IPS-20b (cell line): ENCODE data around the gene CCL4L2.
"Not testable (repeated sequence)": the region's sequence is repeated elsewhere in the genome, so short reads cannot be mapped to it uniquely, and the experiment has no call there.

Experiments used
- H3K27ac ChIP-seq: one replicate; pipeline ENCODE4 v1.5.1; 2013; ENCODE audit warnings: low read length
- H3K27me3 ChIP-seq: 2 replicates; pipeline ENCODE4 v1.6.1; 2013; ENCODE audit warnings: mild to moderate bottlenecking, low read length, inconsistent platforms; ENCODE audit not compliant: insufficient read depth
- H3K36me3 ChIP-seq: 2 replicates; pipeline ENCODE4 v1.6.1; 2013; ENCODE audit warnings: low read depth, mild to moderate bottlenecking, inconsistent platforms, low read length, moderate library complexity; ENCODE audit not compliant: insufficient read depth
- H3K4me1 ChIP-seq: 2 replicates; pipeline ENCODE4 v1.6.1; 2013; ENCODE audit warnings: mild to moderate bottlenecking, control low read depth, inconsistent platforms, low read length, moderate library complexity; ENCODE audit not compliant: insufficient read depth
- H3K4me3 ChIP-seq: 2 replicates; pipeline ENCODE4 v1.5.1; 2013; ENCODE audit warnings: mild to moderate bottlenecking, low read length, inconsistent platforms
- H3K9ac ChIP-seq: 2 replicates; pipeline ENCODE4 v1.6.1; 2013; ENCODE audit warnings: low read depth, mild to moderate bottlenecking, inconsistent platforms, low read length, moderate library complexity
- H3K9me3 ChIP-seq: 2 replicates; pipeline ENCODE4 v1.6.1; 2013; ENCODE audit warnings: mild to moderate bottlenecking, low read depth, low read length, inconsistent platforms; ENCODE audit not compliant: insufficient read depth

Gene CCL4L2

DNA sequence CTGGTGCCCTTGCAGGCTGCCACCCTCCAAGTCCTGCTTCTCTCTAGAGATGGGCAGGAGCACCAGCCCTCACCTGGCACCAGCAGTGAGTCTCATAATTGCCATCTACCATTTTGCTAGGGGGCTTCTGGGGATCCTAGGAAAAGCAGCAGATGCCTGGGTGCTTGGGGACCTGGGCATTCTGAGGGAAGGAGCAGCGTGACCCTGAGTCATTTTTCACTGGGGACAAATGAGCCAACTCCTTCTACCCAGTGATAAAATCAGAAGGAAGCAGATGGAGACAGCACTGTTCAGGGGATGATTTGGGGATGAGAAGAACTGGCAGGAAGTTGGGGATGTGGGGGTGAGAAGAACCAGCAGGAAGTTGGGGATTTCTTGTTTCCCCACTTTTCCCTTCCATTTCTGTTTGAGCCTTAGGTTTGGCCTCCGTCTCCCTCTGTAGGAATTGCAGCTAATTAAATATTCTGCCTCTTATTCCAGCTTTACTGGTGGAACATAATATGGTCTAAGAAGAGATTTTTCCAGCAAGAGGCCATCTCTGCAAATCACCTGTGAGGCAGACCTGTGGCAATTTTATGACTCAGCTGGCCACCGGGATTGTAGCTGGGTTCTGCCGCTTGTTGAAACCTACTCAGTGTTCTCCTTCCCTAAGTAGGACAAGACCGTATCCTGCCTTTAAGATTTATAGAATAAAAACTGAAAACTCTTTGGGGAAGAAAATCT lies 22.8 kb upstream of the CCL4L2 start:
- not testable (repeated sequence) for H3K36me3 ChIP-seq, H3K9ac ChIP-seq, H3K9me3 ChIP-seq, H3K4me1 ChIP-seq, H3K27ac ChIP-seq, H3K4me3 ChIP-seq
- peaks cover 11% of the 10 kb centered on the region for H3K27me3 ChIP-seq

DNA sequence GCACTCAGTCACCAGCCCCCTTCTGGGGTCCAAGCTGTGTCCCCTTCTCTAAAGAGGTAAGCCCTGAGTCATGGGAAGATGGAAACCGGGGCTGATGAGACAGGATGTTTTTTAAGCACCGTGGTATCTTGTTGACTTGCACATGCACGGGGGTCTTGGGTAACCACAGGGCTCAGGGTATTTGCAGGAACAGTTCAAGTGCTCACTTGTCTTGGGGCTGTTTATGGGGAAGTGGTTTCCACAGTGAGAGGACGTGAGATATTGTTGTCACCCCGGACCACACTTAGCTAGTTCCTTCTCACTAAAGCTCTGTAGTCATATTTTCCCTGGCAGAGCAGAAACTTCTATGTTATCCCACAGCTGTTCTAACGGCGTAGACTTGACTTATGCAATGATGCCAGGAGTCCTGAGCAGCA lies 22.0 kb upstream of the CCL4L2 start:
- no peaks in the 10 kb centered on the region for H3K36me3 ChIP-seq
- no peaks in the 10 kb centered on the region for H3K9me3 ChIP-seq
- no peak overlapping the region for H3K4me3 ChIP-seq
- H3K27me3 ChIP-seq = peaks cover 3% of the 10 kb centered on the region
- H3K4me1 ChIP-seq = no peaks in the 10 kb centered on the region; the same call in 1 of the 2 replicates
- no peak overlapping the region for H3K9ac ChIP-seq
- no peak overlapping the region for H3K27ac ChIP-seq

DNA sequence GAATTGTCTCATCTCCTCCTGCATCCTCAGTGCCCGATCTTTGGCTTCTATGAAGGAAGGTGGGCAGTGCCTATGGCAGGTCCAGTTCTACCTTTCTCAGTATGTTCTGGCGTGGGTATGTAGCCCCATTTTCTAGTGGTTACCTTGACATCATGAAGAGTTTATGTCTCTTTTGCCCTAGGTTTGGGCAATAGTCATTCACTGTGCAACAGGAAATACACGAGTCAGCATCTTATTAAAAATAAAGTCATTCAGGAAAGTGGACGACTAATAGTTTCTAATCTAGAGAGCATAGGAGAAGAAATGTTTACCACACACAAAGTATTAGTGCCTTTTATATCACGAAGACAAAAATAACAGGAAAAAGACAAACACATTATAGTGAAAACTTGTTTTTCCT lies 20.9 kb upstream of the CCL4L2 start:
- not testable (repeated sequence) for H3K9ac ChIP-seq, H3K27ac ChIP-seq, H3K4me1 ChIP-seq, H3K4me3 ChIP-seq, H3K9me3 ChIP-seq, H3K27me3 ChIP-seq, H3K36me3 ChIP-seq

DNA sequence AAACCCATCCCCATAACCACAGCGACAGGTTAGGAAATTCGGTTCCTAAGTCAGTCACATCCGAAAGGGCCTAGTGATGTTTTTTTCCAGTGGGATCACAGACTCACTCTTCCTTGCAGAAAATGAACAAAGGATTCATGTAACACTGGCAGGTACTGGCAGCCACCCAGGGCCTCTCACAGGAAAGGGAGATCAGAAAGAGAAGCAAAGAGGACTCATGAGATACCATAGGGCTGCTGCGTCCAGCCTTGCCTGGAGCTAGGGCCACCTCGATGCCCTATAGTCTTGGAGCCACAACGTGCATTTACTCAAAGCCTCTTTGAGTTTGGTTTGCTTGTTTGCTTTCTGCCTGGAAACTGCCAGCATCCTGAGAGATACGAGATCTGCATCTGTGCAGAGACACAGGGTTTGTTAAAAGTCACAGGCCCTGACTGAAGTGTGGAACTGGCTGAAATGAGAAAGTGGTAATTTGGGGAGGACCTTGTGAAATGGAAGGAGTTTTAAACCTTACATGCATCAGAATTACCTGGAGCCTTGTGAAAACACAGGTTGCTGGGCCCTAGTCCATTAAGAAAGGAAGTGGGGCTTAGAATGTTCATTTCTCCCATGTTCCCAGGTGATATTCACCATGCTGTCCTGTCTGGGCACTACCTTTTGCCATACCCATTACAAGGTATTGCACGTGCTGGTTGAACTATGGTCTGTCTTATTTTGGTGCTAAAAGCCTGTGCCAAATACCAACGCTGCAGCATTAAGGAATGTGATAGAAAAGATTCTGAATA lies 20.1 kb upstream of the CCL4L2 start:
- not testable (repeated sequence) for H3K9me3 ChIP-seq, H3K27me3 ChIP-seq, H3K36me3 ChIP-seq, H3K4me3 ChIP-seq, H3K9ac ChIP-seq, H3K27ac ChIP-seq, H3K4me1 ChIP-seq

DNA sequence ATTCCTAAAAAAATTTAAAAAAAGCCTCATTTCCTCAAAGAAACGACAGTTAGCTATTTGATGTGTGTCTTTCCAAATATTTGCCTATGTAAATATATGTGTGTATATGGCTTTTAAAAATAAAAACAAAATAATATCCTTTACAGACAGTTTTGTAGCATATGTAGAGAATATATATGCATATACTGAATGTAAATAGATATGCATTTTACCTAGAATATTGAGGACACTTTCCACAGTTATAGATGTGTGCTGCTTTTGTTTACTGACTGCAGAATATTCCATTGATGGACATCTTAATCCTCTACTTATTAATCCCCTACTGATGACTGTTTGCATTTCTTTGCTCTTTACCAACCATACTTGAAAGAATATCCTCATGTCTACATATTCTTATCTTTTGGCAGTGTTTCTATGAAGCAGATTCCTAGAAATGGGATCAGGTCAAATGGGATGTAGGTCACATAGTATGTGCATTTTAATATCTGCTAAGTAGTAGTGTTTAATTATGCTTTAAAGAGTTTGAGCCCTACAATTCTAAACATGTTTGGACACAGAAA lies 17.6 kb upstream of the CCL4L2 start:
- H3K4me1 ChIP-seq = no peaks in the 10 kb centered on the region; the same call in 1 of the 2 replicates
- no peaks in the 10 kb centered on the region for H3K27me3 ChIP-seq
- H3K9me3 ChIP-seq = no peaks in the 10 kb centered on the region
- no peak overlapping the region for H3K27ac ChIP-seq
- no peak overlapping the region for H3K4me3 ChIP-seq
- H3K9ac ChIP-seq = no peak overlapping the region
- H3K36me3 ChIP-seq = no peaks in the 10 kb centered on the region

DNA sequence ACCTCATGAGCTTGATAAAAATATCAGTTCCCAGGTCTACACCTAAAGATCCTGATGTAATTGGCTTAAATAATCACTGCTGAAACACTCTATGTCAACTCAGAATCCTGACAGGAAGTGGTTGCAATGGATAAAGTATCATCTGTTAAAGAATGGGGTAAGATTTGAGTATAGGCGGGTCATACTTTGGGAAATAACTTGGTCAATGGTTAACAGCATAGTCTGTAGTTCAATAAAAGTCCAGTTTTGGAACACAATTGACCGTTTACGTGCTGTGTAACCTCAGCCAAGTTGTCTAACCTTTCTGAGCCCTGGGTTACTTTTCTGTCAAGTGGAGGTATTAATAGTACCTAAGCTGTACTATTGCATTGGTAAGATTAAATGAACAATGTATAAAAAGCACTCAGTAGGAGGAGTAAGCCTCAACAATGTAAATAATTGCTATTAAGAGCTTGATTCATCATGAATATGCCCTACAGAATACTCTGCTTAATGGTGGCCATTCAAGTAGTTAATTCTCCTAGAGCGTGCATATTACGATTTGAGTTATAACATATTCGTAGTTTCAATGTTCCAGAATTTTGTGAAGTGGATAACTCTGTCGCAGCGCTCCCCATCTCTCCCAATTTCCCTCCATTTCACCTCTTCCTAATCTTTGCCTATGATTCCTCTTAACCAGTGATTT lies 16.6 kb upstream of the CCL4L2 start:
- not testable (repeated sequence) for H3K36me3 ChIP-seq, H3K27me3 ChIP-seq, H3K4me1 ChIP-seq, H3K9me3 ChIP-seq, H3K9ac ChIP-seq, H3K4me3 ChIP-seq, H3K27ac ChIP-seq

DNA sequence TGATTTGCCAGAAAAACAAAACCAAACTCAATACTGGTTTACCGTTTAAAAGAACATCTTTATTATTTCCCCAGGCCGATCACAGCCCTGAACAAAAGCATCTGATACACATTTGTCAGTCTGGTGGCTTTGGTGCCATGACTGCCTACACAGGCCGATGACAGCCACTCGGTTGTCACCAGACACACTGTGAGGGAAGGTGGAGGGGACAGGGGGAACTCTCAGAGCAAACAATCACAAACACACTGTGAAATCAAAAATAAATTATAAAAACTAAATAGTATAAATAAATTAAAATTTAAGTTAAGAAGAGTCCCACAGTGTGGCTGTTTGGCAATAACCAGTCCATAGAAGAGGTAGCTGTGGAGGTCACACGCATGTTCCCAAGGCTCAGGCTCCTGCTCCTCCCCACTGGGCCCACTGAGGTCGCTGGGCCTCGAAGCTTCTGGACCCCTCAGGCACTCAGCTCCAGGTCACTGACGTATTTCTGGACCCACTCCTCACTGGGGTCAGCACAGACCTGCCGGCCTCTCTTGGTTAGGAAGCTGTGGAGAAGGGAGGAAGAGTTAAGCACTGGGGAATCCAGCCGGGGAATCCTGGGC lies 15.9 kb upstream of the CCL4L2 start:
- not testable (repeated sequence) for H3K4me3 ChIP-seq, H3K4me1 ChIP-seq, H3K27me3 ChIP-seq, H3K27ac ChIP-seq, H3K9ac ChIP-seq, H3K36me3 ChIP-seq, H3K9me3 ChIP-seq

DNA sequence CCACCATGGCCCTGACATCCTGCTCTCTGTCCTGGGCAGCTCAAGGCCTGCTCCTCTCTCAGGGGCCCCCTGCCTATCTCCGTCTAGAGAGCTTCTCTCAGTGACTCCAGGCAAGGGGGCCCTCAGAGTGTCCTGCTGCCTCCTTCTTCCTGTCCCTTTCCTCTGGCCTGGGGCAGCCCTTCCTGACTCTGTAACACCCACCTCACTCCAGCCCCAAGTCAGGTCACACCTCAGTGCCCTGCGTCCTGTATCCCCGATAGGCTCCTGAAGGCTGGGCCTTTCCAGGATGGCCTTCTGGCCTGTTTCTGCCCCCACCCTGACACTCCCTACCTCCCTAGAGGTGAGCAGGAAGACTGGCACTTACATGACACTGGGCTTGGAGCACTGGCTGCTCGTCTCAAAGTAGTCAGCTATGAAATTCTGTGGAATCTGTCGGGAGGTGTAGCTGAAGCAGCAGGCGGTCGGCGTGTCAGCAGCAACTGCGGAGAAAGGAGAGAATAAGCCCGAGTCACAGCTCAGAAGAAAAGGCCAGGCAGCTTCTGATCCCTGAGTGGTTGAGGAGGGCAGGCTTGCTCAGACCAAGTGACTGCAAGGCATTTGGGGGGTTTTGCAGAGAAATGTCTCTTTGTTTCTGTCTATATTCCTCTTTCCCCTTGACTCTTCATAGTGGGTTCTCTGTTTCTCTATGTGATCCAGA lies 15.3 kb upstream of the CCL4L2 start:
- no peak overlapping the region for H3K27ac ChIP-seq
- no peaks in the 10 kb centered on the region for H3K9me3 ChIP-seq
- no peak overlapping the region for H3K9ac ChIP-seq
- H3K27me3 ChIP-seq = no peaks in the 10 kb centered on the region
- H3K4me3 ChIP-seq = no peak overlapping the region
- H3K36me3 ChIP-seq = no peaks in the 10 kb centered on the region
- H3K4me1 ChIP-seq = no peaks in the 10 kb centered on the region; the same call in 1 of the 2 replicates

DNA sequence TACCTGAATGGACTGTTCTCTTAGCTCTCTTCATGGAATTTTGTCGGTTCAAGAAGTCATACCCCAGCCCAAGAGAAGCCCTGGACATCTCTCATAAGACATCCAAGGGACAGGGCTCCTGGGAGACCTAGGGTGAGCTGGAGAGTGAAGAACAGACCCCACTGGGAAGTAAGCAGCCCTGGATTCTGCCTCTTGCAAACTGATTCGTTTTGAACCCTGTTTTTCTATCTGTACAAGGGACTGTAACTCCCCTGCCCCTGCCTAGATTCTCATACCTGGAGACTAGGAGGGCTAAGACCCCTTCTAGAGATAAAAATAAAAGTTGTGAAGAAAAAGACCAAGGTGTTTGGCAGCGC lies 14.8 kb upstream of the CCL4L2 start:
- Histone ChIP-seq H3K27ac (no peak overlapping the region), H3K4me3 (no peak overlapping the region), H3K9me3 (no peaks in the 10 kb centered on the region), H3K9ac (no peak overlapping the region), H3K4me1 (no peaks in the 10 kb centered on the region; the same call in 1 of the 2 replicates), H3K27me3 (no peaks in the 10 kb centered on the region), H3K36me3 (no peaks in the 10 kb centered on the region)

DNA sequence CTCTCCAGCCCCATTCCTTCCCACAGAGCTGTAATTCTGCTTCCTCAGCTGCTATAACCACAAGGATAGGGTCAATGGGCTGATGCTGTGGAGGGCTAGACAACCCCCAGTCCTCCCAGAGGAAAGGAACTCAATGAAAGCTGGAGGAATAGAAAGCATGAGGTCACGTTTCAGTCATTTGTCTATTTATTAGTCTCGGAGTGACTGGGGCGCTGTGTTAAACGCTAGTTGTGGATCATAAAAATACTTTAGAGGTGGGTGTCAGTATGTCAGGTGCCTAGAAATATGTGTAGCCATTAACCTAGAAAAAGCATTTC lies 13.5 kb upstream of the CCL4L2 start:
- H3K27me3 ChIP-seq = no peaks in the 10 kb centered on the region
- no peaks in the 10 kb centered on the region for H3K9me3 ChIP-seq
- H3K27ac ChIP-seq = no peak overlapping the region
- H3K9ac ChIP-seq = no peak overlapping the region
- no peaks in the 10 kb centered on the region for H3K36me3 ChIP-seq
- H3K4me1 ChIP-seq = no peaks in the 10 kb centered on the region; the same call in 1 of the 2 replicates
- H3K4me3 ChIP-seq = no peak overlapping the region

DNA sequence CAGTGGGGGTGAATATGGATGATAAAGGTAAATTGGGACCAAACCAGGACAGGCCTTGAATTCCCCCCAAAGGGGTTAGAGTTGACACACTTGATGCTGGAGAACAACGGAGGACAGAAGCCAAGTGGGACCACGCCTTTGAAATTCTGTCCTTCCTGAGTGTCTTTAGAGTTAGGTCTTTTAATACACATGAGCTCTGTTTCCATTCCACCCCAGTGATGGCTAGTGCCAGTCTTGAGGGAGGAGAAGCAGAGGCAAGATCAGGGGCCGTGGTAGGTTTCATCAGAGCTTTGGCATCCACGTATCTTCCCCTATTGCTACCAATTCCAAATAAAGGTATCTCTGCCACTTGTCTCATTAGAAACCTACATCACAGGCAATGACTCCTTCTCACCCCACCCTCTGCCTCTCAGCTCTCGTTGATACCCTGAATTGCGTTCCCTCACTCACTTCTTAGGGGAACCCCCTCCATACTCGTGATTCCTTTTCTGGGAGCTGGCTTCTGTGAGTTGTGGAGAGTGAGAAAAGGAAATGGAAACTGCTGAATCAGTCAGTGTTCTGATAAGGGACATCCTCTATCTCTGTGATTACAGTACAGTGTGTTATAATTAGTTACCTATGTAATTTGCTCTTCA lies 11.9 kb upstream of the CCL4L2 start:
- H3K4me1 ChIP-seq = no peaks in the 10 kb centered on the region
- no peaks in the 10 kb centered on the region for H3K36me3 ChIP-seq
- H3K9ac ChIP-seq = no peak overlapping the region
- H3K4me3 ChIP-seq = no peak overlapping the region
- no peak overlapping the region for H3K27ac ChIP-seq
- H3K9me3 ChIP-seq = no peaks in the 10 kb centered on the region
- no peaks in the 10 kb centered on the region for H3K27me3 ChIP-seq
